Stimulated activated CD4-positive, alpha-beta T cell treated with anti-CD3 and anti-CD28 coated beads, Interleukin-2, amount 100 ng/mL, for 24 hours (primary cell): ENCODE results near the gene EYA3.

ENCODE experiments used
- DNase-seq, 2 donors: peaks; one replicate each; pipeline ENCODE4 v3.0.0-alpha.2; 2020

Gene EYA3

DNA sequence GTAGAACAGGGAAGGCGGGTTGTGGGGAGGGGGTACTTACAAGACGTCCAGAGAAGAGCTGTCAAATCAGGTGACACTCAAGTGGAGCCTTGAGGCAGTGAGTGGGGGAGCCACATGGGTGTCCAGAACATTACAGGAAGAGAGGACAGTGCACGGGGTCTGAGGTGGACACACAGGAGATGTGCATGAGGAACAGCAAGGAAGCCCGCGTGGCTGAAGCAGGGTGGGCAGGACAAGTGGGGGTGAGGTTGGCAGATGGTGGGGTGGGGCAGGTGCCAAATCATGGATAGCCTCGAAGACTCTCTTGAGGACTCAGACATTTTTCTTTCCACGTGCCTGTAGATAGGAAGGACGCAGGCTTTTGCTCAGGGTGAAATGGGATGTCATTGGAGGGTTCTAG lies 152.7 kb downstream of the EYA3 start:
- DNase-seq = no peak

- peak in 1 of 2 donors; percentile 17 for DNase-seq
Observed at GRCh38 chr1:27934818-27935549, 153.4 kb downstream of the EYA3 start, which contains the start of gene SMPDL3B. SMPDL3B (plus strand) TSS chr1:27935000; CDS start chr1:27935184, 184 bp downstream.

DNA sequence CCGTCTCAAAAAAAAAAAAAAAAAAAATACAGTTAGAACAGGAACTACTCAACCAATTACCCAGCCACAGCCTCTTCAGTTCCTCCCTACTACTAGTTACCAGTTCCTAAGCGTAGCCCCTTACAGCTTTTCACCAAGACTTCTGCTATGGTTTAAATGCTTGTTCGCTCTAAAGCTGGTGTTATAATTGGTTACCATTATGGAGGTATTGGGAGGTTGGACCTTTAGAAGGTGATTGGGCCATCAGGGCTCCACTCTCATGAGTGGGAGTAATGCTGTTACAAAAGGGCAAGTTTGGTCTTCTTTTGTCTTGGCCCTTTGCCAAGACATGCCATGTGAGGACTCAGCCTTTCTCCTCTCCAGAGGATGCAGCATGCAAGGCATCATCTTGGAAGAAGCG lies 156.7 kb downstream of the EYA3 start:
- no peak for DNase-seq

GRCh38 chr1:27931184-27931583 lies 157.2 kb downstream of the EYA3 start:
- DNase-seq = no peak

DNA sequence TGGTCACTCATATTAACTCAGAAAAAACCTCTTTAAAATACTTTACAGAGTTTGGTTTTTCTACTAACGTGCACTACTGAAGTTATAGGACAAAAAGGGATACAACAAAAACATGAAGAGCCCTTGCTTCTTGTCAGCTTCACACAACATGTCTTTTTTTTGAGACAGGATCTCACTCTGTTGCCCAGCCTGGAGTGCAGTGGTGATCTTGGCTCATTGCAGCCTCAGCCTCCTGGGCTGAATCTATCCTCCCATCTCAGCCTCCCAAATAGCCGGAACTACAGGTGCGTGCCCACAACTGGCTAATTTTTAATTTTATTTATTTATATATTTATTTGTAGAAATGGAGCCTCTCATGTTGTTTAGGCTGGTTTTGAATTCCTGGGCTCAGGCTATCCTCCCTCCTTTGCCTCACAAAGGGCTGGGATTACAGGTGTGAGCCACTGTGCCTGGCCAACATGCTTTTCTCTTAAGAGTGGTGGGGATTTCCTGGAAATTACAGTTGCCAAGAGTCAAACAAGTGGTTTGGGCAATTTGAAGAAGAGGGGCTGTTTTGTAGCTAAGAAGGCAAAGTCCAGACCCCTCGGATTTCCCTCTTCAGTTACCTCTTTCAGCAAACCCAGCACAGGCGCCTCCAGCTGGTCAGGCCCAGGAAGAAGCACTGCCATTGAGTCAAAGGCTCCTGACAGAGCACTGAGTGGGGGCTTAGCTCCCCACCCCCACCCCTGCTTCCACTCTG lies 160.0 kb downstream of the EYA3 start:
- DNase-seq = no peak

DNA sequence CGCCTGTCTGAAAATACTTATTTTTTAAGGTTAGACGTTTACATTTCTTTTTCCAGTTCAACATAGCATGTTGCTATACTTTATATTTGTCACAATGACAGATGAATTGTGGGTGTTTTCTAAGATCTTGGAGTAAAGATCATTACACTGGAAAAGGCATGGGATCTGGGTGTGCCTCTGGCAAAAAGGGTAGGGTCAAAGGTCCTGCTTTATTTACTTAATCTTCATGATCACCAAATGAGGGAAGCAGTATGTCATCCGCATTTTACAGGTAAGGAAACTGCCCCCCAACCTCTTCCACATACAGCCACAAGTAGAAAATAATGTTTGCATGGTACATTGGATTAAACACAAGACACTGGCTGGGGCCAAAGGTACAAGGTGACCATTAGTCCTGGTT lies 166.1 kb downstream of the EYA3 start:
- DNase-seq = no peak
